Activated CD8-positive, alpha-beta T cell treated with anti-CD3 and anti-CD28 coated beads for 36 hours (primary cell): ENCODE data around the gene CTBP2. TPM values are rescaled to one million over a fixed set of nuclear protein-coding genes. Genes with fewer than 3 reads are reported as not detected.

Experiments used
- ATAC-seq: fragments of 200-7000 bp; cut with Tn5 transposase; one replicate; pipeline ENCODE4 v1.10.0; 2021; ENCODE audit warnings: mild to moderate bottlenecking, moderate library complexity
- CTCF ChIA-PET: fragments of 350-600 bp; sonication (Branson Sonifier 250); formaldehyde crosslinking; loops from one replicate; lab custom pipeline; 2021; ENCODE audit warnings: antibody characterized with exemption; lab: Charles Lee
- POLR2A ChIA-PET: fragments of 350-600 bp; sonication (Branson Sonifier 250); formaldehyde crosslinking; loops from one replicate; lab custom pipeline; 2021; ENCODE audit warnings: antibody characterized with exemption; lab: Charles Lee
- DNase-seq: peaks from one replicate; pipeline ENCODE4 v3.0.0-alpha.2; 2020
- H3K27ac Mint-ChIP-seq: one replicate; pipeline ENCODE4 v1.8.0; 2021; ENCODE audit warnings: mild to moderate bottlenecking, mixed read lengths
- H3K27me3 Mint-ChIP-seq: one replicate; pipeline ENCODE4 v1.8.0; 2021; ENCODE audit warnings: mixed read lengths
- H3K36me3 Mint-ChIP-seq: one replicate; pipeline ENCODE4 v1.8.0; 2021; ENCODE audit warnings: low read depth, mixed read lengths
- H3K4me1 Mint-ChIP-seq: one replicate; pipeline ENCODE4 v1.8.0; 2021; ENCODE audit warnings: low read depth, mixed read lengths
- H3K4me3 Mint-ChIP-seq: one replicate; pipeline ENCODE4 v1.8.0; 2021; ENCODE audit warnings: mild to moderate bottlenecking, moderate library complexity, mixed read lengths
- H3K9me3 Mint-ChIP-seq: one replicate; pipeline ENCODE4 v1.8.0; 2021; ENCODE audit warnings: mixed read lengths
- CTCF ChIP-seq: fragments of 200-600 bp; IDR thresholded peaks from one replicate; pipeline ENCODE4 v1.8.0; 2022; ENCODE audit warnings: antibody characterized with exemption, mild to moderate bottlenecking
- intact Hi-C: fragments of 100-400 bp; cut with micrococcal nuclease; formaldehyde crosslinking; loops from one replicate; pipeline ENCODE4 v1.10.0; 2022
- total RNA-seq, 2 experiments: library from RNA; stranded (reverse); gene quantifications; one replicate each; pipeline ENCODE4 v1.2.3, GENCODE V29; 2021

Gene CTBP2
- total RNA-seq, 2 experiments from 2014 or later = 0.60 to 0.88 TPM

- TF ChIP-seq CTCF = no peak
- ATAC-seq (no peak), DNase-seq (no peak)
- H3K36me3 Mint-ChIP-seq = no peaks in the 10 kb centered on the region
- POLR2A ChIA-PET = no interaction called here
- no peak overlapping the region for H3K27ac Mint-ChIP-seq
- H3K4me1 Mint-ChIP-seq = no peaks in the 10 kb centered on the region
- H3K4me3 Mint-ChIP-seq = no peak overlapping the region
- intact Hi-C loops = no loop called here
- no peaks in the 10 kb centered on the region for H3K27me3 Mint-ChIP-seq
- no peaks in the 10 kb centered on the region for H3K9me3 Mint-ChIP-seq
- CTCF ChIA-PET = no interaction called here
These were observed 45.5 kb downstream of the CTBP2 start for GRCh38 chr10:125114761-125115391.

- no peaks in the 10 kb centered on the region for H3K27me3 Mint-ChIP-seq
- no peaks in the 10 kb centered on the region for H3K9me3 Mint-ChIP-seq
- no peak overlapping the region for H3K4me3 Mint-ChIP-seq
- intact Hi-C loops = no loop called here
- ChIA-PET CTCF (interaction anchor here (0.9 kb wide), 1 partner anchor 66 kb away, joined by 3 read pairs; no protein-coding TSS in a partner anchor), POLR2A (no interaction called here)
- no peak for ATAC-seq
- no peak overlapping the region for H3K27ac Mint-ChIP-seq
- no peaks in the 10 kb centered on the region for H3K4me1 Mint-ChIP-seq
- no peak for DNase-seq
- no peak for TF ChIP-seq CTCF
- H3K36me3 Mint-ChIP-seq = no peaks in the 10 kb centered on the region
These were observed 46.5 kb downstream of the CTBP2 start for GRCh38 chr10:125113691-125114371.

GRCh38 chr10:125112697-125113494 is 47.5 kb downstream of the CTBP2 start:
- Mint-ChIP-seq H3K36me3 (no peaks in the 10 kb centered on the region), H3K27me3 (no peaks in the 10 kb centered on the region), H3K9me3 (no peaks in the 10 kb centered on the region), H3K4me1 (no peaks in the 10 kb centered on the region), H3K4me3 (no peak overlapping the region), H3K27ac (no peak overlapping the region)
- ChIA-PET CTCF (no interaction called here), POLR2A (no interaction called here)
- intact Hi-C loops = no loop called here
- TF ChIP-seq CTCF = no peak
- DNase-seq (no peak), ATAC-seq (no peak)

GRCh38 chr10:125111118-125111727 is 49.1 kb downstream of the CTBP2 start:
- CTCF ChIA-PET = no interaction called here
- no peak for DNase-seq
- no peak for ATAC-seq
- Mint-ChIP-seq H3K27ac (no peak overlapping the region), H3K4me1 (no peaks in the 10 kb centered on the region), H3K27me3 (no peaks in the 10 kb centered on the region), H3K4me3 (no peak overlapping the region), H3K9me3 (peaks cover 3% of the 10 kb centered on the region), H3K36me3 (no peaks in the 10 kb centered on the region)
- intact Hi-C loops = no loop called here
- POLR2A ChIA-PET = no interaction called here
- no peak for TF ChIP-seq CTCF
